ENCODE results near the gene ALKBH6.
"Not testable (repeated sequence)": the region's sequence is repeated elsewhere in the genome, so short reads cannot be mapped to it uniquely, and the experiment has no call there.

Gene ALKBH6

DNA sequence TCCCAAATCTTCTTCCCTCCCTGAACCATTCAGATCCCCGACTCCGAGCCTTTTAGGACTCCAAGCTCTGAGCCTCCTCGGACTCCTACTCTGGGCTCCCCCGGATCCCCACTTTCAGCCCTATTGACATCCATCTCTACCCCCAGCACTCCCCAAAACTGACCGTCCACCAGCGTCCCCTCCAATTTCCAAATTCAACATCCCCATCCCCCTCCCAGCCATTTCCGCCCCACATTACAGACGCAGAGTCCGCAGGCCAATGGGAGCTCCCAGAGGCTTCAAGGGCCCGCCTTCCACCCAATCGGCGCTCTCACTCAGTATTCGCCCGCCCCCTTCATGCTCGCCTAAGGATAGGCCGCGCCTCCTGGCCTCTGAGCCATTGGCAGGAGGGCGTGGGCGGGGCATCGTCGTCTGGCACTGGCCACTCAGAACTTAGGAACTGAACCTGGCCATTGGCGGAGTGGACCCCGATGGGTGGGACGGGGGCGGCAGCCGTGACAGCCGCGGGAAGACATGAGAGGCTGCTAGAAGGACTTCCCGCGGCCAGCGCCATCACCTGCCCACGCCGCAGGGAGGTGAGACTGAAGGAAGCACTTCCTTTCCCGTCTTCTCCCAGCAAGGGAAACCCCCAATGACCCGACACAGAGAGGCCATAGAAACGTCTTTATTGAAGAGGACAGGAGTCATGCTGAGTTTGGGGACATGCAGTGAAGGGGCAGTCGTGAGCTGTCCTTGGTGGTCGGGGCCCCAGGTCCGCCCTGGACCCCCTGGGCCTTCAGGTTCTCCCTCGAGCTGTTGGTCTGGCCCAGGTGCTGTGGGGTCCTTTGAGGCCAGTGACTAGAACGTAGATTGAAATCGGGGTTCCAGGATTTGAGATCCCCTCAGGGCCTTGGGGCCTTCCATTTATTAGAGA is at the start of gene ALKBH6:
Gene ALKBH6 (minus strand): TSS at position 202 of the 913 bp plus-strand sequence. CDS start 816 bp downstream, outside the sequence.
- DNase-seq = peak; percentile 100

DNA sequence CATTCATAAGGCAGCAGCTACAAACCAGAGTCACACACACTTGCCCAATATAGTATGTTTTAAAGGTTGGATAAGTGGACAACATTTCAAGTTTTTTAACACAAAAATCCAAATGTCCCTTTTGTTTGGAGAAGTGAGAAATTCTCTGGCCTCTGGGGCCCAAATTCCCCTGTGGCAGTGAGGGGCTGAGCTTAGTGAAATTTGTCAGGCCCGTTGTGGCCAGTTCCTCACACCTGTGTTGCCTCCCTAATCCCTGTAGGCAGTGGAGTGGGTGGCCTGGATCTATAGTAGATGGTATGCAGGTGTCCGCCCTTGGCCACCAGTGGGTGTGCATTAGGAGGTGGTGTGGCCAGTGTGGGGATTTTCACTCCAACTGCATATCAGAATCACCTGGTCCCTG is 47.4 kb upstream of the ALKBH6 start:
- no peak for DNase-seq

DNA sequence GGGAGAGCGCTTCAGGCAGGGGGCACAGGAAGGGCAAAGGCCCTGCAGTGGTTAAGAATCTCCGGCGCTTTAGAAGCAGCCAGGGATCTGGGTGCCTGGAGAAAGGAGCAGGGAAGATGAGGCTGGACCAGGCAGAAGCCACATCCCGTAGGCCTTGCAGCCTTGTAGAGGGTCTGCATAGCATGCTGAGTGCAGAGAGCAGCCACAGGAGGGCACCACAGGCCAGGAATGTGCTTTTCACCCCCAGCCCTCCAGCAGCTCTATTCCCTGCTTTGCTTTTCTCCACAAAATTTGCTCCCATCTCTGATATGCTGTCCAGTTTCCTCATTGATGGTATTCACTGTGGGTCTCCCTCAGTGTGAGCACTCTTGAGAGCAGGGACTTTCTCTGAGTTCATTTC is 46.4 kb upstream of the ALKBH6 start:
- no peak for DNase-seq

DNA sequence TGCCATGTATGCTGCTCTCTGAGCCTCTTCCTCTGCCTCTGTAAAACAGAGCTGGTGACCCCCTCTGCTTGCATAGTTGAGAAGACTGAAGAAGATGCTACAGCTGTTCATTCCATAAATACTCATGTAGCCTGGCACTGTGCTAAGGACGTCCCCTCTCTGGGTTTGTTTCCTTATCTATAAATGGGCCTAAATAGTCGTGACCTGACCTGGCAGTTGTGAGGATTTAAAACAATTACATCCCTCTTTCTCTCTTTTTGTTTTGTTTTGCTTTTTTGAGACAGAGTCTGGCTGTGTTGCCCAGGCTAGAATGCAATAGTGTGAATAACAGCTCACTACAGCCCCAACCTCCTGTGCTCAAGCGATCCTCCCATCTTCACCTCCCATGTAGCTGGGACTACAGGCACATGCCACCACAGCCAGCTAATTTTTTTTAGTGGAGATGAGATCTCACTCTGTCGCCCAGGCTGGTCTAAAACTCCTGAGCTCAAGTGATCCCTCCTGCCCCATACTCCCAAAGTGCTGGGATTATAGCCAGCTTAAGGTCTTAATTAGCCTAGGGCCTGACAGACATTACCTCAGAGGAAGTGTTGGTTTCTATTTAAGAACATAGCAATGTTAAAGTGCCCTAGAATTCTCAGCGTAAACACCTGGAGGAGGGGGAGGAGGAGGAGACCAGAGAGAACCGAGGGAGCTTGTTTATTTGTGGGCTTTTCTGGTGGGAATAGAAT is 45.3 kb upstream of the ALKBH6 start:
- DNase-seq = no peak

DNA sequence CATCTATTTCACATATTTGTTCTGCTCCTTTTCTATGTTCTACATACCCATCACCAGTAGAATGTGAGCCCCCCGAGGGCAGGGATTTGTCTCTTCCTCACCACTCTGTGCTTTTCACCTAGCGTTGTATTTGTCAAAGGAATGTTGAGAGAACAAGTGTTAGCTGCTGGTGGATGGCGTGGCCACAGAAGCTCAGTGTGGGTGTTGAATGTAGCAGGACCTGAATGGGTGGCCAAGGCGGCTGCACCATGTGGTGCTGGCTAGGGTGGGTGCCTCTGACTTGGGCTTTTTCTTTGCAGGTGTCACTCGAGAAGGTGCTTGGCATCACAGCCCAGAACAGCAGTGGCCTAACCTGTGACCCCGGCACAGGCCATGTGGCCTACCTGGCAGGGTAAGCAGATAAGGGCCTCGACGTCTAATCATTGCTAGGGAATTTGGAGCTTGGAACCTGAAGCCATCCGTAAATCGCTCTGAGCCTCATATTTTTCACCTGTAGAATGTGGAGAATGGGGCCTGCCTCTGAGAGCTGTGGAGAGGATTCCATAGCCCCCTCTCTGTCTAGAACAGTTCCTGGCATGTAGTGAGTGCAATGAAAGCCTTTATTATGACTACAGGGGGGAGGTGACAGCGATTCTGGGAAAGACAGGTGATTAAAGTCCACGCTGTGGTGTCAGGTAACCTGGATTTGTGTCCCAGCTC is 44.6 kb upstream of the ALKBH6 start:
- no peak for DNase-seq

DNA sequence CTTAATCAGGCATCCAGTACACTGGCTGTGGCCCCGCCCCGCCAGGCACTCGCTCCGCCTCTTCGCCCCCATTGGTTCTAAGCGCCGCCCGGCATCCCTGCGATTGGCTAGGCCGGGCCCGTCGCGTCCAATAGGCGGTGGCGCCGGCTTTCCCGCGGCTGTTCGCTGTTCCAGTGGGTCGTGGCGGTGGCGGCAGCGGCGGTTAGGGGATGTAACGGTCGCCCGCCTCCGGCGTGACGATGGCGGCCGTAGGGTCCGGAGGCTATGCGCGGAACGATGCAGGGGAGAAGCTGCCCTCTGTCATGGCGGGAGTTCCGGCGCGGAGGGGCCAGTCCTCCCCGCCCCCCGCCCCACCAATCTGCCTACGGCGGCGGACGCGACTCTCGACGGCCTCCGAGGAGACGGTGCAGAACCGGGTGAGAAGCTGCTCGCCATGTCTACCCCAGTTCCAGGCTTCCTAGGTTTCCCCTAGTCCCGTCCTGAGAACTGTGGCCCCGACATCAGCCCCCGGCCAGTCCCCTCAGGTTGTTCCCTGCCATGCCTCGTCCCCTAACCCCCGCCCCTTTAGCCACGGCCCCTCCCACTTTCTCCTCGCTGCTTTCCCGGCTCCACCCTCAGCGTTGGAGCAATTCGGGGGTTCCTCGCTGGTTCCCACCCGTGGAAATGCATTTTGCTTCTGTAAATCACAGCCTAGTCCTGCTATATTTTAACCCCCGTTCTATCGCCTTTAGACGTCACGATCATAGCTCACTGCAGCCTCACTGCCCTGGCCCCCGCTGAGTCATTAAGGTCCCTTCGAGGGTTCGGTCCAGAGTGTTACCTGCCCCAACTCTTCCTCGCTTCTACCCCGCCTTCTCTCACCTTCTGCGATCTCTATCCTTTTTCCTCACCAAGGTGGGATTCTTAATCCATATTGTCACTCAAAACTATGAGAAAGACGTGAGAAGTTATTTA is 41.0 kb upstream of the ALKBH6 start, which contains the start of gene WDR62:
Gene WDR62 (plus strand): TSS at position 165 of the 954 bp plus-strand sequence. CDS start 75 bp downstream, at position 240.
- peak; percentile 99 for DNase-seq

DNA sequence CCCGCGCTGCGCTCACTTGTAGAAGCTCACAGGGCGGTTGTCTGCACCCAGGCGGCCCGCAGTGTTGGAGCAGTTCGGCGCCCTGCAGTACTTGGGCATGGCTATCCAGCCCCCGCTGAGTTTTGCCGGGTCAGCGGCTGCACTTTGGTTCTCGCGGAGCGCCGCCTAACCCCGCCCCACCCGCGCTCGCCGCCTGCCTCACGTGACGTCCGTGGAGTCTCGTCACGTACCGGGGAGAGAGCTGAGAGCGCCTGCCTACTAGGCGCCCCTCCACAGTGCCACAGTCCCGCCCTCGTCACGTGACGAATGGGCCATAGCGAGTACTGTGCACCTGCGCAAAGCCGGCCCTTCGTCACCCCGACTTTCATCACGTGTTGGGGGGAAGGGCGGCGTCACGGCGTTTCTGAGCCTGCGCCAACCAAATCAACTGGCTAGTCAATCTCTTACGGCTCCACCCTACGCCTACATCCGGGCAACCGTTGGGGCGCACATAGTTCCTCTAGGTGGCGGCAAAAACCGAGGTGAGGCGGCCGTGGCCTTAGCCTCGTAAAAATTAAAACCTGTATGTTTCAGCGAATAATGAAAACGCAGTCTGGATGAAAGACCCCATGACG is 40.2 kb upstream of the ALKBH6 start, which contains the start of gene THAP8:
Gene THAP8 (minus strand): TSS at position 167 of the 614 bp plus-strand sequence. CDS start 68 bp downstream, at position 99.
- DNase-seq = peak; percentile 99

DNA sequence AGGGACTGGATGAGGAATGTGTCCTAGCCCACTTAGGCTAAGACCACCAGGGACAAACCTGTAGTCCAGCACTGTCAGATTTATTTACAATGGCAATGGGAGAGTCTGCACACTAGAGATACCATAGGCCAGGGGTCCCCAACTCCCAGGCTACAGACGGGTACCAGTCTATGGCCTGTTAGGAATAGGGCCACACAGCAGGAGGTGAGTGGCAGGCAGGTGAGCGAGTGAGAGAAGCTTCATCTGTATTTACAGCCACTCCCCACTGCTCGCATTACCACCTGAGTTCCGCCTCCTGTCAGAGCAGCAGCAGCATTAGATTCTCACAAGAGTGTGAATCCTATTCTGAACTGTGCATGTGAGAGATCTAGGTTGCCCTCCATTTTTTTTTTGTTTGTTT is 37.6 kb upstream of the ALKBH6 start:
- DNase-seq = no peak

DNA sequence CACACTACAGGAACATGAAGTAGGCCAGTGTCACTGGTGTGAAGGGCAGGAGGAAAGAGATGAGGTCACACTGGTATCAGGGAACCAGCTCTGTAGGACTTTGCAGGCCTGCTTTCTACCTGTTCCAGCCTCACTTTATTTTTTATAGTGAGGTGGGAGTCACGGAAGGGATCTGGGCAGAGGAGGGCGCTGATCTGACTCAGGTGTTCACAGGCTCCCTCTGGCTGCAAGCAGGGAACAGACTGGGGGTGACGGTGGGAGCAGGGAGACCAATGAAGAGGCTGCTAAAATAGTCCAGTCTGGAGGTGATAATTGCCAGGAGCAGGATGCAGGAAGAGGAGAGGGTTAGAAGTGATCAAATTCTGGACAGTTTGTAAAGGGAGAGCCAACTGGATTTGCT is 37.2 kb upstream of the ALKBH6 start:
- peak; percentile 23 for DNase-seq

DNA sequence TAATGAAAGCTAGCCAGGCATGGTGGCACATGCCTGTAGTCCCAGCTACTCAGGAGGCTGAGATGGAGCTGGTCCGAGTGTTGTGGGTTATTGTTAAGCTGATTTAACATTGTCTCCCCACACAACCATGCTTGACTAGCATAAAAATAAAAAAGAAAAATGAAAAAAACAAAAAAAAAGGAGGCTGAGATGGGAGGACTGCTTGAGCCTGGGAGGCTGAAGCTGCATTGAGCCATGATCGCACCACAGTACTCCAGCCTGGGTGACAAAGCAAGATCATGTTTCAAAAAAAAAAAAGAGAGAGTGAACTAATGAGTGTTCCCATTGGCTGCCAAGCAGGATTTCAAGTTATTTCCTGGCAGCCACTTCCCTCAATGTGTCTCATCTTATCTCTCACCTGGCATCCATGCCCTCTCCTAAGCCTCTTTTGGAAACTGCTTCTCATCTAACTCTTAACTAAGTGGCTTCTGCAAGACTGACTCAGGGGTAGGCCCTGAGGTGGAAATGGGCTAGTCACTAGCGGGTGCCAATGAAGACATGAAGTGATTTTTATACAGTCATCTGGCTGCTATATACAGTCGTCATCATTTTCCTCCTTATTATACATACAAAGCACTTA is 35.2 kb upstream of the ALKBH6 start:
- DNase-seq = no peak

DNA sequence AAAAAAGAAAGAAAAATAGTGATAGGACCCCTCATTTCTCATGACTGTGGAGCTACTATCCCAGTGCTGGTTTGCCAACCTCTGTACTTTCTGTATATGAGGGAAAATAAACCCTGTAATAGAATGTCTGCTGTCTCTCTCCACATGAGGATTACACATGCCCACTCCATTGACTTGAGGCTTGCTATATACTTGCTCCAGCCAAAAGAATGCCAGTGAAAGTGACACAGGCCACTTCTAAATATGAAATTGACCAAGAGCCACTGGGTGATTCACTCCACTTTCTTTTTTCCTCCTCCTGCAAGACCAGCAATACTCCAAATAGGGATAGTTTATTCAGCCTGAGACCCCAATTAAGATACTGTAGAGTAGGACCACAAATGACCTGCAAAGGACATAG is 33.8 kb upstream of the ALKBH6 start:
- DNase-seq = no peak

DNA sequence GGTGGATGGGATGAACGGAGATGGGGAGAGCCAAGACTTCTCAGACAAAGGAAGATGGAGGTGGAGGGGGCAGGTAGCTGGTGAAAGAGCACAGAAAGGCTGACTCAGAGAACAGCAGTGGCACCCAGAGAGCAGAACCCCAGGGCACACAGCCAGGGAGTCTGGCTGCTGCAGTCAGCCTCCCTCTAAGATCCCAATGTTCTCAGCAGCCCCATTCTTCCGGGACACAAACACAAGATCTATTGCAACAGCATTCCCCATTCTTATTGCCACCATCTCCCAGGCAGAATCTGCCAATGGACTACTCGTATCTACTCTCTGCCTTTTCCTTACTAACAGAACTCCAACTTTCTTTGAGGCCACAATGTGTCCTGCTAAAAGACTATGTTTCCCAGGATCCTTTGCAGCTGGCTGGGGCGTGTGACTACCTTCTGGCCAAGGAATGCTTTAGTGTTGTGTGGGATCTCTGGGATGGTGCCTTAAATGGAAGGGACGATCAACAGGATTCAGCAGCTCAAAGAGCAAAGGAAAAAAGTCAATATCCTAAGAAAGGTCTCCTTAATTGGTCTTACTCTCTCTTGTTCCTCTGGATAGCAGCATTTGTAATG is 32.5 kb upstream of the ALKBH6 start:
- DNase-seq = no peak

DNA sequence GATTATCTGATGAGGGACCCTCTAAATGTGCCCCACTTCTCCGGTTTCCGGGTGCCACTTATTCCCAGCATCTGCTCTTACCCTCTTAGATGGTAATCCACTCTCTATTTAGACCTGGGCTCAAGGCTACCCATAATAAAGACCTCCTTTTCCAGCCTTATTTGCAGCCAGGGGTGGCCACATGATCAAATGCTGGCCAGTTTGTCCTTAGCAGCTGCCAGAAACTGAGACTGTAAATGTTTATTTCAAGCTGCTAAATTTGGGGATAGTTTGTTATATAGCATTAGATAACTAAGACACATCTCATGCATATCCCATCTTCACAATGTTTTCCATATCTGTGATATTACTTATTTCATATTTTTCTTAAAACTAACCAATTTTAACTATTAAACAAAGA is 29.9 kb upstream of the ALKBH6 start:
- no peak for DNase-seq

DNA sequence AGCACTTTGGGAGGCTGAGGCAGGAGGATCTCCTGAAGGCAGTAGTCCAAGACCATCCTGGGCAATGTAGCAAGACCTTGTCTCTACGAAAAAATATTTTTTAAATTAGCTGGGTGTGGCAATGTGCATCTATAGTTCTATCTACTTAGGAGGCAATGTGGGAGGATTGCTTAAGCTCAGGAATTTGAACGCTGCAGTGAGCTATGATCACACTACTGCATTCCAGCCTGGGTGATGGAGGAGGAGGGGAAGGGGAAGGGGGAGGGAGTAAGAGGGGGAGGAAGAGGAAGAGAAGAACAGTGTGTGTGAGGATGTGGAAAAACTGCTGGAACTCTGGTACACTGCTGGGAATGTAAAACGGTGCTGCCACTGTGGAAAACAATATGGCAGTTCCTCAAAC is 27.8 kb upstream of the ALKBH6 start:
- DNase-seq = no peak

DNA sequence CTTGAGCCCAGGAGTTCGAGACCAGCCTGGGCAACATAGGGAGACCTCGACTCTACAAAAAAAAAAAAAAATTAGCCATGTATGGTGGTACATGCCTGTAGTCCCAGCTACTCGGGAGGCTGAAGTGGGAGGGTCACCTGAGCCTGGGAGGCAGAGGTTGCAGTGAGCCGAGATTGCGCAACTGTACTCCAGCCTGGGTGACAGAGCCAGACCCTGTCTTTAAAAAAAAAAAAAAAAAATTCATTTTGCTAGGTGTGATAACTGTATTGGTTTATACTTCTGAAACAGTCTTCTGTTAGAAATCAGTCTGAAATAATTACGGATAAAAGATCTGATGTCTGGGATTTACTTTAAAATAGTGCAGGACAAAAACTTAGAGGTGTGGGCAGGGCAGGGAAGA is 27.1 kb upstream of the ALKBH6 start:
- not testable (repeated sequence) for DNase-seq

DNA sequence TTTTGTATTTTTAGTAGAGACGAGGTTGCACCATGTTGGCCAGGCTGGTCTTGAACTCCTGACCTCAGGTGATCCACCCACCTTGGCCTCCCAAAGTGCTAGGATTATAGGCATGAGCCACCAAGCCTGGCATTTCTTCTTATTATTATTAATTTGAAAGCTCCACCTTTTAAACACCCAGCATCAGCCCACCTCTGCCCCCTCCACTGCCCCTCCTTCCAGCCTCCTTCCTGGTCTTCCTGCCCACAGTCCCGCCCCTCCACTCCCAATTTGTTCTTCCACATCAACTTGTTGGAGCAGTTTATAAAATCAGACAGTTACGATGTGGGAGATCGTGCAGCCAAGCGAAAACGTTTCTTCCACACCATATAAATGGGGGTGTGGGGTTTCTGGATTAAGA is 26.5 kb upstream of the ALKBH6 start:
- DNase-seq = no peak

DNA sequence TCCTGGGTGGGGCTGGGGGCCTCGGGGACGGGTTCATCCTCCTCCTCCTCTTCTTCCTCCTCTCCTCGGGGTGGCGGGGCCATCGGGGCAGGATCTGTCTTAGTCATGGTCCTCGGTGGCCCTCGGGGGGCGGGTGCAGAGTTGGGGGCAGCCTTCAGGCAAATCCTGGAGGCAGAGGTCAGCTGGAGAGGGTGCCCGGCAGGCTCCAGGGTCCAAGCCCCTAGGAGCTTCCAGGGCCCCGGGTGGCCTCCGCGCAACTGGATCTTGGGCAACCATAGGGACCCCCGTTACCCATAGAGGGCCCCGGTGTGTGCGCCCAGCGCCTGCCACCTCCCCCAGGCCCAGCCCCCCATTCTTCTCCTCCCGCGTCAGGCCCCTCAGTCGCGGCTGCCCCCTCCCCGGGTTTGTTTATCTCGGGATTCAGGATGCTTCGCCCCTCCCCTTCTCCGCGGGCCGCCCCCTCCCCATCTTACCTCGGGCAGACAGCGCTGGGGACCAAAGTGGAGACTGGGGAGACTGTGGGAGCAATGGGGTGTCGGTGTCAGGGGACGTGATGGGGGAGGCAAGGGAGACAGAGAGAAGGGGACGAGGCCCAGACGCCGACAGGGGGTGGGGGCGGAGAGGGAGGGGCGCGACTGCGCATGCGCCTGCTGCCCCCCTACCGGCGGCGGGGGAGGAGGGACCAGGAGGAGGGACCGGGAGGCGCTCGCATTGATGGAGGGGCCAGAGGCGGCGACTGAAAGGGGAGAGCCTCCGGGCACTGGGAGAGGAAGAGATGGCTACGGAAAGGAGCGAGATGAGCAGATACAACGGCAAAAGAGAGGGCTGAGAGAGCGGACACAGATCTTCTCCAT is 18.5 kb upstream of the ALKBH6 start, which contains the start of gene CLIP3:
Gene CLIP3 (minus strand): TSS at position 623 of the 854 bp plus-strand sequence. CDS start 516 bp downstream, at position 107.
- peak; percentile 40 for DNase-seq

DNA sequence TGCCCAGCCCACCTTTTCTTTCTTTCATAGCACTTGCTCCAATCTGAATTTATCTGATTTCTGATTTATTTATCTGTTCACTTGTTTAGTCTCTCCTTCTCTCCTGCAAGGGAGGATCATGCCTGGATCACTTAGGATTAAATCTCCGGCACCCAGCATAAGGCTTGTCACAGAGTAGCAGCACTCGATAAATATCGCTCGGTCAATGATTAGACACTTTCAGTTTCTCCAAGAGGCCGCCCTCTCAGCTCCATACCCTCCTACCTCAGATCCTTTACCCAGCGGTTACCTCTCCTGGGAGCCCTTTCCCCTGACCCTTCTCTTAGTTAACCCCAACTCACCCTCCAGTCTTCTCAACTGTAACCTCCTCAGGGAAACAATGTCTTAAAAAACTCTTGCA is 17.3 kb upstream of the ALKBH6 start:
- no peak for DNase-seq

Data from NCI-H526 treated with DMSO at 0.1 percent for 48 hours (cell line).